GM18502 (cell line): ENCODE measurements around the gene ITIH6.
"Not testable (repeated sequence)": the region's sequence is repeated elsewhere in the genome, so short reads cannot be mapped to it uniquely, and the experiment has no call there.

Experiments
- ATAC-seq: cut with Tn5 transposase; IDR thresholded peaks from one replicate; pipeline ENCODE4 v1.9.1; 2021; ENCODE audit warnings: mild to moderate bottlenecking; ENCODE audit not compliant: unreplicated experiment, poor library complexity

ITIH6 gene

GRCh38 chrX:54738567-54738966 lies 59.5 kb downstream of the ITIH6 start:
- ATAC-seq, result not testable (repeated sequence)

DNA sequence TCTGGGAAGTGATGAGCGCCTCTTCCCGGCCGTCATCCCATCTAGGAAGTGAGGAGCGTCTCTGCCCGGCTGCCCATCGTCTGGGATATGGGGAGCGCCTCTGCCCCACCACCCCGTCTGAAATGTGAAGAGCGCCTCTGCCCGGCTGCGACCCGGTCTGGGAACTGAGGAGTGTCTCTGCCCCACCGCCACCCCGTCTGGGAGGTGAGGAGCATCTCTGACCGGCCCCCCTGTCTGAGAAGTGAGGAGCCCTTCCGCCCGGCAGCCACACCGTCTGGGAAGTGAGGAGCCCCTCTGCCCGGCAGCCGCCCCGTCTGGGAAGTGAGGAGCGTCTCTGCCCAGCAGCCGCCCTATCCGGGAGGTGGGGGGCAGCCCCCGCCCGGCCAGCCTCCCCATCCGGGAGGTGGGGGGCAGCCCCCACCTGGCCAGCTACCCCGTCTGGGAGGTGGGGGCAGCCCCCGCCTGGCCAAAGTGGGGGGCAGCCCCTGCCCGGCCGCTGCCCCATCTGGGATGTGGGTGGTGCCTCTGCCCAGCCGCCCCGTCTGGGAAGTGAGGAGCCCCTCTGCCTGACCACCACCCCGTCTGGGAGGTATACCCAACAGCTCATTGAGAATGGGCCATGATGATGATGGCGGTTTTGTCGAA lies 61.6 kb downstream of the ITIH6 start:
- ATAC-seq, result not testable (repeated sequence)

GRCh38 chrX:54721424-54721823 lies 76.6 kb downstream of the ITIH6 start:
- ATAC-seq, result no peak

DNA sequence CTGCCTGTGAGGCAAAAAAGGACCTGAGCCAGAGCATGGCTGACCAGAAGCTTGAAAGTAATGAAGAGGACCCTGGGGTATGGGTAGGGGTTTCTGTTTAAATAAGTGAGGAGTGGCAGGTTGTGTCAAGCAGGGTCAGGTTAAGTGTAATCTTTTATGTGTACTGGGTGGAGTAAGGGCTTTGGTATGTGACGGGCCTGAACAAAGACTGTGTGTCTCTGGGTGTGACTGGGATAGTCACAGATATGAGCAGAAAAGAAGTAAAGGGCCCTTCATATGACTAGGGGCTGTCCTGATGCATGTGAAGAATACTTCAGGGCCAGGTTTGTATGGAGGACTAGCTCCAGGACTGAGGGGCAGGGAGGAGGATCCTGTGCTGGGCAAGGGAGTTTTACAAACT lies 82.4 kb downstream of the ITIH6 start:
- no peak for ATAC-seq

DNA sequence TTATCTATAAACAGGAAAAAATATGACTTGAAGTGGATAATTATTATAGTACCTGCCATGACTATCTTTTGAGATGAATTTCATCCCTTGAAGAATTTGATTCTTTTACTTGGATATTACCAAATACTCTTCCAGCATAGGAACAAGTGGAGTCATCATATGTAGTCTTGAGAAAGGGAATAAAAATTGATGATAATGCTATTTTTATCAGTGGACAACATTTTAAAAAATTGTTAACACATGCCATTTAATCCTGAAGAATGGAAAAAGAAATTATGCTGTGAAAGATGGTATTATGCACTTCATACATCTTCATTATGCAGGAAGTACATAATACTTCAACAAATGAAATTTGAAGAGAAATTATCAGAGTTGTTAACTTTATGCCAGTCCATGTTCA lies 83.6 kb downstream of the ITIH6 start:
- ATAC-seq, result no peak

DNA sequence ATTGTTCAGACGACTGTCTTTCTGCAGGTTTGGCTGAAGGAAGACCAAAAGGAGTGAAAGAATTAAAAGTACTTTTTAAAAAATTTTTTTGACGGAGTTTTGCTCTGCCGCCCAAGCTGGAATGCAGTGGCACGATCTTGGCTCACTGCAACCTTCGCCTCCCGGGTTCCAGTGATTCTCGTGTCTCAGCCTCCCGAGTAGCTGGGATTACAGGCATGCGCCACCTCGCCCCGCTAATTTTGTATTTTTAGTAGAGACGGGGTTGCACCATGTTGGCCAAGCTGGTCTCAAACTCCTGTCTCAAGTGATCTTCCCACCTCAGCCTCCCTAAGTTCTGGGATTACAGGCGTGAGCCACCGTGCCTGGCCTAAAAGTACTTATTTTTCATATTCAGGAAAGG lies 86.3 kb downstream of the ITIH6 start:
- ATAC-seq, result no peak

DNA sequence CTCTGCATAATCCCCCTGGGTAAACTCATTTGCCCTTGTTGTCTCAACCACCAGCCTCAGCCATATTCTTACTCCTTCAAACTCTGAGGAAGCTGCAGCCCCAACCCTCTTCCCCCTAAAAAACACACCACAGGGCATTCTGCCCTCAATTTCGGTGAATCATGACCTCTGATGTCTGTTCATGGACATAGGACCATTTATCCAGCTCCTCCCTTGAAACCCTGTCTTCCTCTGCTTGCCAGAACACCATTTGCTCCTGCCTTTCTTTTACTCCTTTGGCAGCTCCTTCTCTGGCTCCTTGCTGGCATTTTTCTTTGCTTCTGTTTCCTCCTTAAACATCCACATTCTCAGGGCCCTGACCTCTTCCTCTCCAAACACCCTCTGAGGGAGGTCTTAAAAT lies 87.1 kb downstream of the ITIH6 start:
- ATAC-seq, result no peak

GRCh38 chrX:54708404-54708803 lies 89.7 kb downstream of the ITIH6 start:
- ATAC-seq, result no peak
